Measurements from ENCODE around the gene ITGAD. TPM values are rescaled to one million over a fixed set of nuclear protein-coding genes. Genes with fewer than 3 reads are reported as not detected.

The ITGAD gene
- total and polyA plus RNA-seq, 2 of the 8 experiments (the other 6 are each of a cell fraction or from before 2014, with no cell fraction given), result 0.06 TPM; not detected in 1

DNA sequence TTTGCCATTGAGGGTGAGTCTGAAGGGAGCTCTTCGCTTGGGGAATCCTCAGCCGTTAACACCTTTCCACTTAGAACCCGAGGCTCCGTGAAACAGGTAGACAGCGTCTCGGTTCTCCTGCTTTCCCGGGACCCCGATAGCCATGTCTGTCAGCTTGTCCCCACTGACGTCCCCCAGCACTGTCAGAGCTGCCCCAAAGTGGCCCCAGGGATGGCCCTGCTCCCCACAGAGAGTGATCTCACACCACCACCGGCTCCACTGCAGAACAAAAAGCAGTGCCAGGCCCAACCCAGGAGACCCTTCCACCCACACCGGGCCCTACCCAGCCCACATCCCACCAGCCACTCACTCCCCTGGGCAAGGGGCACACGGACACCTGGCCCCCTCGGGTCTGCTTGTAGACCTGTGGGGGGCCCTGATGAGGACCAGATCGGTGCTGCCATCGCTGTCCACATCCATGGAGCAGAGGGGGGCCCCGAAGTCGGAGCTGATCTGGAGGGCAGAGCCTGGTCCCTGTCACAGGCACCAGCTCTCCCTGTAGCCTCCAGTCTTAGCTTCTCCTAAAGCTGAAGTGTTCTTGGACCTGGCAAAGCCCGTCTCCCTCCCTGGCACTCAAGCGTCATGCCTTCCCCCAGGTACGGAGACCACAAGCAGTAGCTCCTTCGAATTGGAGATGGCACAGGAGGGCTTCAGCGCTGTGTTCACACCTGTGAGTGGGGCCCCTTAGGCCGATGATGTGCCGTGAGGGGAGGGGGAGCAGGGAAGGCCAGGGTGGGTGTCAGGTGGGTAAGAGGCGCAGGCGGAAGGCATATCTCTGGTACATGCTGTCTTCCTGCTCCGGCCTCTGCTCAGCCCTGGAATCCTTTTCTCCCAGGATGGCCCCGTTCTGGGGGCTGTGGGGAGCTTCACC is 31.7 kb upstream of the ITGAD start:
- Histone ChIP-seq H4K20me1 (replicated peaks in 1 of 2; ENCODE audit: control insufficient read depth in 1 of 2, insufficient read depth in 2 of 2, low read length in 2 of 2) (no peaks in the 10 kb centered on the region), H3K4me1 (replicated peaks in 1 of 4; ENCODE audit: control insufficient read depth in 3 of 4, insufficient read depth in 4 of 4, low read length in 3 of 4) (no peaks in the 10 kb centered on the region), H3K4me2 (ENCODE audit: insufficient read depth in 1 of 2, low read depth in 2 of 2, low read length in 2 of 2) (no peak overlapping the region), H3K14ac (ENCODE audit: insufficient read length) (no peak overlapping the region), H3K9me3 (ENCODE audit: insufficient read depth in 2 of 2, low read depth in 1 of 2, low read length in 1 of 2) (no peaks in the 10 kb centered on the region), H2BK5ac (ENCODE audit: low read depth, low read length) (no peak overlapping the region), H2BK20ac (ENCODE audit: low read length) (no peak overlapping the region), H4K8ac (ENCODE audit: extremely low read depth, insufficient read depth, low read length) (no peak overlapping the region), H3K23ac (ENCODE audit: insufficient read length) (no peak overlapping the region), H2AFZ (ENCODE audit: low read length) (no peak overlapping the region), H3K27me3 (replicated peaks in 1 of 4; ENCODE audit: control insufficient read depth in 3 of 4, extremely low read depth in 1 of 4, insufficient read depth in 3 of 4, low read length in 3 of 4) (no peaks in the 10 kb centered on the region; a peak in 2 of 7 replicates), H2BK12ac (ENCODE audit: low read depth, low read length) (no peak overlapping the region), H2BK120ac (replicated peaks; ENCODE audit: low read depth, low read length) (no peak overlapping the region), H2AK5ac (ENCODE audit: low read depth, low read length) (no peak overlapping the region), H3K23me2 (ENCODE audit: low read depth, low read length) (no peaks in the 10 kb centered on the region), H3K56ac (replicated peaks; ENCODE audit: insufficient read length, low read depth, low read length) (no peak overlapping the region), H3K36me3 (ENCODE audit: control insufficient read depth in 2 of 4, insufficient read depth in 4 of 4, low read length in 3 of 4) (no peaks in the 10 kb centered on the region), H3K4me3 (ENCODE audit: extremely low read depth in 1 of 4, insufficient read depth in 2 of 4, low read depth in 3 of 4, low read length in 4 of 4) (no peak overlapping the region), H4K91ac (replicated peaks; ENCODE audit: insufficient read length, low read length) (no peak overlapping the region), H2BK15ac (ENCODE audit: low read length) (no peak overlapping the region), H3K79me1 (ENCODE audit: low read depth, low read length) (no peaks in the 10 kb centered on the region), H3K9ac (replicated peaks in 1 of 4; ENCODE audit: extremely low read depth in 1 of 4, low read depth in 3 of 4, low read length in 3 of 4) (no peak overlapping the region), H3K79me2 (ENCODE audit: control insufficient read depth in 1 of 2, insufficient read depth in 2 of 2, low read length in 2 of 2) (no peaks in the 10 kb centered on the region), H3K18ac (ENCODE audit: extremely low read depth, low read length) (no peak overlapping the region; the same call in 1 of the 2 replicates), H4K5ac (ENCODE audit: insufficient read length, low read depth, low read length) (no peak overlapping the region), H3K4ac (replicated peaks; ENCODE audit: insufficient read length, low read depth, low read length) (no peak overlapping the region), H3K27ac (ENCODE audit: low read depth, low read length) (no peak overlapping the region)
- POLR2A ChIA-PET (ENCODE audit: partially characterized antibody), result interaction anchor here (1.2 to 1.3 kb wide), 2 partner anchors 16 to 153 kb away, joined by 3 to 5 read pairs; no protein-coding TSS in a partner anchor
- WGBS, 2 experiments (ENCODE audit: extremely low coverage in 1 of 2, insufficient coverage in 1 of 2, insufficient read length in 1 of 2, insufficient replicate concordance in 2 of 2, low coverage in 1 of 2, low lambda C conversion rate in 2 of 2, missing lambda C conversion rate in 1 of 2), result 80% methylated on average over 28 of the region's 28 CpGs; no CpG with 5 or more reads in 1 of the 2 experiments
- CTCF ChIA-PET (ENCODE audit: partially characterized antibody), result interaction anchor here (0.6 to 1.6 kb wide), 4 partner anchors 13 to 377 kb away, joined by 3 to 4 read pairs (median 4); partner anchors contain the start of genes HSD3B7 and ZNF843
- FAIRE-seq (no peak), DNase-seq (ENCODE audit: low read depth in 1 of 2, low spot score in 2 of 2) (no peak)
- TF ChIP-seq CHD1 (IDR thresholded peaks at IDR 0.05; ENCODE audit: low read depth, low read length), result no peak
- no peak for TF ChIP-seq JUN (IDR thresholded peaks at IDR 0.05; ENCODE audit: low read depth, low read length)
- TF ChIP-seq POU5F1 (IDR thresholded peaks at IDR 0.05; ENCODE audit: low read depth, low read length), result no peak
- TF ChIP-seq BCL11A (IDR thresholded peaks at IDR 0.05; ENCODE audit: low read depth in 2 of 2, low read length in 2 of 2), result no peak
- TF ChIP-seq GTF2F1 (IDR thresholded peaks at IDR 0.05; ENCODE audit: borderline replicate concordance, low read depth, low read length), result no peak
- TF ChIP-seq JUND (IDR thresholded peaks at IDR 0.05; ENCODE audit: low read length), result no peak
- TF ChIP-seq EZH2 (IDR thresholded peaks at IDR 0.05; ENCODE audit: low read depth, low read length, severe bottlenecking), result no peak
- TF ChIP-seq SP1 (IDR thresholded peaks at IDR 0.05; ENCODE audit: low read depth, low read length), result no peak
- TF ChIP-seq KDM4A (IDR thresholded peaks at IDR 0.05; ENCODE audit: low read depth, low read length, severe bottlenecking), result no peak
- no peak for TF ChIP-seq TAF7 (optimal IDR thresholded peaks at IDR 0.05; ENCODE audit: borderline replicate concordance, low read depth, low read length)
- no peak for TF ChIP-seq SP2 (IDR thresholded peaks at IDR 0.05; ENCODE audit: low read length)
- TF ChIP-seq ZNF274 (IDR thresholded peaks at IDR 0.05; ENCODE audit: borderline replicate concordance, extremely low read depth, low read length), result no peak

Data from H1 (cell line).